GM21825 (cell line): Measurements from ENCODE around the gene IFT52.

Experiments
- ATAC-seq: cut with Tn5 transposase; IDR thresholded peaks from one replicate; pipeline ENCODE4 v1.9.1; 2021; ENCODE audit warnings: mild to moderate bottlenecking, moderate library complexity; ENCODE audit not compliant: unreplicated experiment

Gene IFT52

GRCh38 chr20:43682446-43682845, 91.7 kb downstream of the IFT52 start:
- ATAC-seq = peak; percentile 19

- no peak for ATAC-seq
Measured at GRCh38 chr20:43686820-43687219, 96.1 kb downstream of the IFT52 start.

- no peak for ATAC-seq
Measured at GRCh38 chr20:43689165-43689564, 98.4 kb downstream of the IFT52 start.

- no peak for ATAC-seq
Measured at GRCh38 chr20:43690943-43691598, 100.3 kb downstream of the IFT52 start.

GRCh38 chr20:43691928-43692524, 101.3 kb downstream of the IFT52 start:
- peak; percentile 71 for ATAC-seq

GRCh38 chr20:43694763-43695162, 104.0 kb downstream of the IFT52 start:
- ATAC-seq = no peak

GRCh38 chr20:43695571-43695970, 104.8 kb downstream of the IFT52 start:
- no peak for ATAC-seq
